GM12891 (cell line): Measurements from ENCODE around the gene SCPEP1.
A peak's percentile ranks its signal among the peaks of the same experiment; 100 is the strongest.

Source experiments
- DNase-seq: peaks from one replicate; pipeline ENCODE4 v3.0.0; 2011; ENCODE audit warnings: low spot score; ENCODE audit not compliant: insufficient read length
- FAIRE-seq: peaks from 2 replicates; lab custom pipeline; 2011; peaks lifted over from hg19 to GRCh38; lab: Jason Lieb, UNC
- PAX5 ChIP-seq: IDR thresholded peaks from 2 replicates; pipeline ENCODE4 v1.6.1; 2011; ENCODE audit warnings: low read length, moderate library complexity, mild to moderate bottlenecking; ENCODE audit not compliant: insufficient read depth, severe bottlenecking
- POLR2A ChIP-seq: IDR thresholded peaks from 2 replicates; pipeline ENCODE4 v1.6.1; 2011; ENCODE audit warnings: low read depth, low read length, control low read depth
- POLR2AphosphoS5 ChIP-seq: IDR thresholded peaks from 2 replicates; pipeline ENCODE4 v1.6.1; 2011; ENCODE audit warnings: low read depth, low read length, control low read depth
- POU2F2 ChIP-seq: IDR thresholded peaks from 2 replicates; pipeline ENCODE4 v1.6.1; 2011; ENCODE audit warnings: low read depth, mild to moderate bottlenecking, control low read depth, low read length, moderate library complexity
- SPI1 ChIP-seq: IDR thresholded peaks from 2 replicates; pipeline ENCODE4 v1.6.1; 2011; ENCODE audit warnings: low read depth, low read length, control low read depth
- TAF1 ChIP-seq: IDR thresholded peaks from 2 replicates; pipeline ENCODE4 v1.6.1; 2011; ENCODE audit warnings: low read depth, low read length, control low read depth

Gene SCPEP1

GRCh38 chr17:57034807-57035754 lies 57.1 kb downstream of the SCPEP1 start:
- no peak for FAIRE-seq
- no peak for TF ChIP-seq POLR2AphosphoS5
- TF ChIP-seq POLR2A = no peak
- TF ChIP-seq POU2F2 = no peak
- no peak for TF ChIP-seq TAF1
- no peak for TF ChIP-seq SPI1
- no peak for TF ChIP-seq PAX5
- no peak for DNase-seq

GRCh38 chr17:57035971-57036481 lies 58.1 kb downstream of the SCPEP1 start:
- no peak for TF ChIP-seq PAX5
- TF ChIP-seq POU2F2 = no peak
- TF ChIP-seq SPI1 = no peak
- no peak for TF ChIP-seq POLR2A
- no peak for TF ChIP-seq POLR2AphosphoS5
- no peak for TF ChIP-seq TAF1
- no peak for DNase-seq
- no peak for FAIRE-seq

GRCh38 chr17:57037411-57037810 lies 59.5 kb downstream of the SCPEP1 start:
- DNase-seq (no peak), FAIRE-seq (no peak)
- TF ChIP-seq POLR2AphosphoS5 (no peak), TAF1 (no peak), POLR2A (no peak), SPI1 (no peak), POU2F2 (no peak), PAX5 (no peak)

- DNase-seq (no peak), FAIRE-seq (no peak)
- TF ChIP-seq POLR2AphosphoS5 (no peak), SPI1 (no peak), TAF1 (no peak), PAX5 (no peak), POU2F2 (no peak), POLR2A (no peak)
Measured at GRCh38 chr17:57038486-57038885, 60.6 kb downstream of the SCPEP1 start.

GRCh38 chr17:57040571-57040970 lies 62.6 kb downstream of the SCPEP1 start:
- DNase-seq = no peak
- no peak for FAIRE-seq
- TF ChIP-seq POLR2AphosphoS5 (no peak), POU2F2 (no peak), PAX5 (no peak), POLR2A (no peak), TAF1 (no peak), SPI1 (no peak)

GRCh38 chr17:57043276-57043675 lies 65.3 kb downstream of the SCPEP1 start:
- DNase-seq = no peak
- no peak for TF ChIP-seq PAX5
- no peak for FAIRE-seq

- TF ChIP-seq POLR2A = no peak
- no peak for TF ChIP-seq TAF1
- no peak for TF ChIP-seq POLR2AphosphoS5
- TF ChIP-seq SPI1 = no peak
- TF ChIP-seq POU2F2 = no peak
- TF ChIP-seq PAX5 = no peak
- no peak for FAIRE-seq
- DNase-seq = peak; percentile 17
Measured at GRCh38 chr17:57044976-57045867, 67.3 kb downstream of the SCPEP1 start.

GRCh38 chr17:57045868-57046704 lies 68.2 kb downstream of the SCPEP1 start:
- peak; percentile 61 for DNase-seq
- peak; percentile 93 for FAIRE-seq
- TF ChIP-seq TAF1 = no peak
- TF ChIP-seq POLR2AphosphoS5 = no peak
- no peak for TF ChIP-seq POU2F2
- no peak for TF ChIP-seq POLR2A
- no peak for TF ChIP-seq SPI1
- no peak for TF ChIP-seq PAX5
